ENCODE data around the gene PSEN2. TPM values are rescaled to one million over a fixed set of nuclear protein-coding genes. Genes with fewer than 3 reads are reported as not detected.

Gene PSEN2
- total and polyA plus RNA-seq, 2 donors (not counting 3 experiments of a cell fraction or from before 2014, with no cell fraction given): 12.5 to 19.3 TPM

DNA sequence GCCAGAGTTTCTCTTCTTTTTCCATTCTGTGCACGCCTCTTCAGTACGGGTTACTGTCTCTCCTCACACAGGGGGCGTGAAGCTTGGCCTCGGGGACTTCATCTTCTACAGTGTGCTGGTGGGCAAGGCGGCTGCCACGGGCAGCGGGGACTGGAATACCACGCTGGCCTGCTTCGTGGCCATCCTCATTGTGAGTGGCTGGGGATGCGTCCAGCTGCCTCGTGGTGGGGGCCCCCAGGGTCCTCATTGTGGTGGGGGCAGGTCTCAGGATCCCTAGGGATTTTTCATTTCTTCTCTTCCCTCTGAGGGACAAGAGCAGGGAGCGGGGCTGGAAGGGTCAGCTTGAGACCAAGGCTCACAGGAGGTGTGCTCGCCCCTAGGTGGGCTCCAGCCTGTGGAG, 23.5 kb downstream of the PSEN2 start:
- DNase-seq (ENCODE audit: low read depth, low spot score): no peak
- no TSS peak for BruUV-seq (replicated peaks)
- dilution Hi-C loops (cut with MboI; ENCODE audit: extremely low pct_ligation_motif_present, low sequenced_read_pairs): no loop called here
- POLR2A ChIA-PET: no interaction called here
- H3K9me3 ChIP-seq (replicated peaks; ENCODE audit: control insufficient read depth, insufficient read depth, low read length): no peaks in the 10 kb centered on the region
- FAIRE-seq: no peak
- H4K20me1 ChIP-seq (replicated peaks; ENCODE audit: control insufficient read depth, extremely low read depth, insufficient read depth, low read length): no peaks in the 10 kb centered on the region
- no peak overlapping the region for H3K4me3 ChIP-seq (replicated peaks in 1 of 3; ENCODE audit: insufficient read depth in 1 of 3, low read depth in 1 of 3, low read length in 3 of 3)
- no peak overlapping the region for H3K4me2 ChIP-seq (ENCODE audit: insufficient read depth, low read length)
- H3K9me1 ChIP-seq (replicated peaks; ENCODE audit: control insufficient read depth, extremely low read depth, insufficient read depth, low read length): no peaks in the 10 kb centered on the region
- TF ChIP-seq GATA2 (IDR thresholded peaks at IDR 0.05; ENCODE audit: insufficient read depth, insufficient read length, low read depth, low read length) (no peak), EZH2 (IDR thresholded peaks at IDR 0.05; ENCODE audit: borderline replicate concordance, low read depth, low read length, severe bottlenecking) (no peak), POLR2AphosphoS5 (IDR thresholded peaks at IDR 0.05; ENCODE audit: insufficient read depth, low read depth, low read length) (no peak), MYC (IDR thresholded peaks at IDR 0.05; ENCODE audit: low read depth, low read length) (no peak), POLR2A (IDR thresholded peaks at IDR 0.05; ENCODE audit: low read depth, low read length) (no peak), FOS (IDR thresholded peaks at IDR 0.05; ENCODE audit: borderline replicate concordance, insufficient read depth, low read length) (no peak), JUN (IDR thresholded peaks at IDR 0.05; ENCODE audit: borderline replicate concordance, insufficient read depth, insufficient read length, low read depth) (no peak)
- TF ChIP-seq, protein P1, sequence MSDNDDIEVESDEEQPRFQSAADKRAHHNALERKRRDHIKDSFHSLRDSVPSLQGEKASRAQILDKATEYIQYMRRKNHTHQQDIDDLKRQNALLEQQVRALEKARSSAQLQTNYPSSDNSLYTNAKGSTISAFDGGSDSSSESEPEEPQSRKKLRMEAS (IDR thresholded peaks at IDR 0.05; ENCODE audit: insufficient read depth, insufficient read length): no peak
- TF ChIP-seq, protein P2, sequence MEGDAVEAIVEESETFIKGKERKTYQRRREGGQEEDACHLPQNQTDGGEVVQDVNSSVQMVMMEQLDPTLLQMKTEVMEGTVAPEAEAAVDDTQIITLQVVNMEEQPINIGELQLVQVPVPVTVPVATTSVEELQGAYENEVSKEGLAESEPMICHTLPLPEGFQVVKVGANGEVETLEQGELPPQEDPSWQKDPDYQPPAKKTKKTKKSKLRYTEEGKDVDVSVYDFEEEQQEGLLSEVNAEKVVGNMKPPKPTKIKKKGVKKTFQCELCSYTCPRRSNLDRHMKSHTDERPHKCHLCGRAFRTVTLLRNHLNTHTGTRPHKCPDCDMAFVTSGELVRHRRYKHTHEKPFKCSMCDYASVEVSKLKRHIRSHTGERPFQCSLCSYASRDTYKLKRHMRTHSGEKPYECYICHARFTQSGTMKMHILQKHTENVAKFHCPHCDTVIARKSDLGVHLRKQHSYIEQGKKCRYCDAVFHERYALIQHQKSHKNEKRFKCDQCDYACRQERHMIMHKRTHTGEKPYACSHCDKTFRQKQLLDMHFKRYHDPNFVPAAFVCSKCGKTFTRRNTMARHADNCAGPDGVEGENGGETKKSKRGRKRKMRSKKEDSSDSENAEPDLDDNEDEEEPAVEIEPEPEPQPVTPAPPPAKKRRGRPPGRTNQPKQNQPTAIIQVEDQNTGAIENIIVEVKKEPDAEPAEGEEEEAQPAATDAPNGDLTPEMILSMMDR (IDR thresholded peaks at IDR 0.05; ENCODE audit: extremely low read depth in 1 of 2, insufficient read depth in 1 of 2, low read depth in 1 of 2, low read length in 2 of 2): no peak
- no peaks in the 10 kb centered on the region for H3K79me2 ChIP-seq (ENCODE audit: control insufficient read depth, insufficient read depth, low read length)
- H3K27ac ChIP-seq (ENCODE audit: insufficient read depth, low read depth, low read length): no peak overlapping the region
- intact Hi-C loops (cut with micrococcal nuclease): loop anchor here (5.0 kb wide), 1 partner anchor 262 kb away; no protein-coding TSS in a partner anchor
- peaks cover 0 to 1% of the 10 kb centered on the region in 2 experiments for H3K36me3 ChIP-seq (ENCODE audit: control insufficient read depth in 2 of 2, extremely low read depth in 1 of 2, insufficient read depth in 2 of 2, low read length in 2 of 2)
- H3K4me1 ChIP-seq (ENCODE audit: control insufficient read depth, extremely low read depth, insufficient read depth, low read length): peaks cover 8% of the 10 kb centered on the region
- no peaks in the 10 kb centered on the region for H3K27me3 ChIP-seq (ENCODE audit: control insufficient read depth in 2 of 2, insufficient read depth in 2 of 2, low read length in 2 of 2)
- H2AFZ ChIP-seq (ENCODE audit: low read depth, low read length): no peak overlapping the region
- CTCF ChIA-PET: interaction anchor here (1.2 to 2.5 kb wide), 2 partner anchors 11 to 14 kb away, joined by 3 to 6 read pairs; no protein-coding TSS in a partner anchor
- no peak overlapping the region for H3K9ac ChIP-seq (replicated peaks; ENCODE audit: extremely low read depth, insufficient read depth, low read length)
